ENCODE results near the gene COLEC12.

COLEC12 gene

GRCh38 chr18:493986-494983, 6.2 kb downstream of the COLEC12 start:
- Histone ChIP-seq H3K4me2 (ENCODE audit: low read length) (peak overlapping the region; percentile 16), H3K4me3 (ENCODE audit: low read length) (no peak overlapping the region), H4K20me1 (ENCODE audit: insufficient read depth, low read length) (peaks cover 3% of the 10 kb centered on the region; the same call in 1 of the 2 replicates), H2AFZ (ENCODE audit: low read depth, low read length) (no peak overlapping the region), H3K27ac (ENCODE audit: low read length) (no peak overlapping the region), H3K9me3 (ENCODE audit: insufficient read depth, low read length) (no peaks in the 10 kb centered on the region), H3K36me3 (replicated peaks; ENCODE audit: low read depth, low read length) (no peaks in the 10 kb centered on the region), H3K27me3 (ENCODE audit: low read depth, low read length) (peaks cover 64% of the 10 kb centered on the region), H3K4me1 (ENCODE audit: low read length) (peaks cover 18% of the 10 kb centered on the region), H3K79me2 (ENCODE audit: low read length) (no peaks in the 10 kb centered on the region), H3K9ac (ENCODE audit: low read length) (no peak overlapping the region)
- TF ChIP-seq CTCF (IDR thresholded peaks at IDR 0.05; ENCODE audit: low read depth, low read length) (no peak), EZH2phosphoT487 (IDR thresholded peaks at IDR 0.05; ENCODE audit: low read depth) (no peak)

GRCh38 chr18:492451-492850, 8.1 kb downstream of the COLEC12 start:
- Histone ChIP-seq H3K9ac (ENCODE audit: low read length) (no peak overlapping the region), H3K27ac (ENCODE audit: low read length) (no peak overlapping the region), H3K27me3 (ENCODE audit: low read depth, low read length) (peaks cover 64% of the 10 kb centered on the region), H3K4me1 (ENCODE audit: low read length) (peaks cover 18% of the 10 kb centered on the region), H3K79me2 (ENCODE audit: low read length) (no peaks in the 10 kb centered on the region), H3K36me3 (replicated peaks; ENCODE audit: low read depth, low read length) (no peaks in the 10 kb centered on the region), H4K20me1 (ENCODE audit: insufficient read depth, low read length) (peaks cover 3% of the 10 kb centered on the region; the same call in 1 of the 2 replicates), H3K9me3 (ENCODE audit: insufficient read depth, low read length) (no peaks in the 10 kb centered on the region; the same call in 1 of the 2 replicates), H3K4me2 (ENCODE audit: low read length) (no peak overlapping the region), H2AFZ (ENCODE audit: low read depth, low read length) (no peak overlapping the region), H3K4me3 (ENCODE audit: low read length) (no peak overlapping the region)
- TF ChIP-seq CTCF (IDR thresholded peaks at IDR 0.05; ENCODE audit: low read depth, low read length), result no peak
- TF ChIP-seq EZH2phosphoT487 (IDR thresholded peaks at IDR 0.05; ENCODE audit: low read depth), result no peak

GRCh38 chr18:490624-491023, 9.9 kb downstream of the COLEC12 start:
- Histone ChIP-seq H3K4me1 (ENCODE audit: low read length) (peaks cover 16% of the 10 kb centered on the region), H3K9ac (ENCODE audit: low read length) (no peak overlapping the region), H3K4me2 (ENCODE audit: low read length) (no peak overlapping the region), H3K9me3 (ENCODE audit: insufficient read depth, low read length) (peaks cover 8% of the 10 kb centered on the region; the same call in 1 of the 2 replicates), H3K36me3 (replicated peaks; ENCODE audit: low read depth, low read length) (no peaks in the 10 kb centered on the region), H3K4me3 (ENCODE audit: low read length) (no peak overlapping the region), H4K20me1 (ENCODE audit: insufficient read depth, low read length) (peaks cover 3% of the 10 kb centered on the region; the same call in 1 of the 2 replicates), H2AFZ (ENCODE audit: low read depth, low read length) (no peak overlapping the region), H3K79me2 (ENCODE audit: low read length) (no peaks in the 10 kb centered on the region), H3K27me3 (ENCODE audit: low read depth, low read length) (peaks cover 63% of the 10 kb centered on the region), H3K27ac (ENCODE audit: low read length) (no peak overlapping the region)
- no peak for TF ChIP-seq EZH2phosphoT487 (IDR thresholded peaks at IDR 0.05; ENCODE audit: low read depth)
- no peak for TF ChIP-seq CTCF (IDR thresholded peaks at IDR 0.05; ENCODE audit: low read depth, low read length)

GRCh38 chr18:490024-490366, 10.5 kb downstream of the COLEC12 start:
- no peak overlapping the region for H3K9ac ChIP-seq (ENCODE audit: low read length)
- peaks cover 14% of the 10 kb centered on the region for H3K4me1 ChIP-seq (ENCODE audit: low read length)
- no peak overlapping the region for H3K4me2 ChIP-seq (ENCODE audit: low read length)
- TF ChIP-seq EZH2phosphoT487 (IDR thresholded peaks at IDR 0.05; ENCODE audit: low read depth), result no peak
- TF ChIP-seq CTCF (IDR thresholded peaks at IDR 0.05; ENCODE audit: low read depth, low read length), result no peak
- no peaks in the 10 kb centered on the region for H3K79me2 ChIP-seq (ENCODE audit: low read length)
- no peaks in the 10 kb centered on the region for H3K36me3 ChIP-seq (replicated peaks; ENCODE audit: low read depth, low read length)
- H3K4me3 ChIP-seq (ENCODE audit: low read length), result no peak overlapping the region
- H3K27ac ChIP-seq (ENCODE audit: low read length), result no peak overlapping the region
- 0 out of 2 replicates have a peak, but pooled peaks cover 3% of the 10 kb centered on the region for H4K20me1 ChIP-seq (ENCODE audit: insufficient read depth, low read length)
- peaks cover 61% of the 10 kb centered on the region for H3K27me3 ChIP-seq (ENCODE audit: low read depth, low read length)
- H2AFZ ChIP-seq (ENCODE audit: low read depth, low read length), result no peak overlapping the region
- H3K9me3 ChIP-seq (ENCODE audit: insufficient read depth, low read length), result peaks cover 8% of the 10 kb centered on the region; the same call in 1 of the 2 replicates

Measured in OCI-LY3 (cell line).